ENCODE measurements around the gene MYLK.

DNA sequence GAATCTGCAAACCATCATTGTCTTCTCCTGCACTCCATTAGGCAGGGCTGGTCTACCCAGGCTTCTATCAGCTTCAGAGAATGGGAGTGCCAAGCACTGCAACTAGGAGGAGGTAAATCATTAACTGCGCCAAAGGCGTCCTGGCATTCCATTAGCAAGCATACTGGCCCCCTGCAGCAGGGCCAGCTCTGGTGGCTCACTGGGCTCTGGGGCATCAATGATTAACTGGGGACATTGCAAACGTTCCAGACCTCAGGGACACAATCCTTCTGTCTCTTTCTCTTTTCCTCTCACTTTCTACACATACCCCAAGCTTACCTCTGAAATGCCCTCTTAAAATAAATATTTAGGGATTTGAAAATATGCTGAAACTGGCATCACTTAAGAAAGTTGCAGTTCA, 129.0 kb downstream of the MYLK start:
- TF ChIP-seq, protein P1, sequence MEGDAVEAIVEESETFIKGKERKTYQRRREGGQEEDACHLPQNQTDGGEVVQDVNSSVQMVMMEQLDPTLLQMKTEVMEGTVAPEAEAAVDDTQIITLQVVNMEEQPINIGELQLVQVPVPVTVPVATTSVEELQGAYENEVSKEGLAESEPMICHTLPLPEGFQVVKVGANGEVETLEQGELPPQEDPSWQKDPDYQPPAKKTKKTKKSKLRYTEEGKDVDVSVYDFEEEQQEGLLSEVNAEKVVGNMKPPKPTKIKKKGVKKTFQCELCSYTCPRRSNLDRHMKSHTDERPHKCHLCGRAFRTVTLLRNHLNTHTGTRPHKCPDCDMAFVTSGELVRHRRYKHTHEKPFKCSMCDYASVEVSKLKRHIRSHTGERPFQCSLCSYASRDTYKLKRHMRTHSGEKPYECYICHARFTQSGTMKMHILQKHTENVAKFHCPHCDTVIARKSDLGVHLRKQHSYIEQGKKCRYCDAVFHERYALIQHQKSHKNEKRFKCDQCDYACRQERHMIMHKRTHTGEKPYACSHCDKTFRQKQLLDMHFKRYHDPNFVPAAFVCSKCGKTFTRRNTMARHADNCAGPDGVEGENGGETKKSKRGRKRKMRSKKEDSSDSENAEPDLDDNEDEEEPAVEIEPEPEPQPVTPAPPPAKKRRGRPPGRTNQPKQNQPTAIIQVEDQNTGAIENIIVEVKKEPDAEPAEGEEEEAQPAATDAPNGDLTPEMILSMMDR (IDR thresholded peaks at IDR 0.05; ENCODE audit: insufficient read depth, low read length), result no peak
- TF ChIP-seq POLR2AphosphoS5 (IDR thresholded peaks at IDR 0.05; ENCODE audit: low read depth) (no peak), GABPA (IDR thresholded peaks at IDR 0.05; ENCODE audit: low read depth) (no peak)
- TF ChIP-seq, protein P2, sequence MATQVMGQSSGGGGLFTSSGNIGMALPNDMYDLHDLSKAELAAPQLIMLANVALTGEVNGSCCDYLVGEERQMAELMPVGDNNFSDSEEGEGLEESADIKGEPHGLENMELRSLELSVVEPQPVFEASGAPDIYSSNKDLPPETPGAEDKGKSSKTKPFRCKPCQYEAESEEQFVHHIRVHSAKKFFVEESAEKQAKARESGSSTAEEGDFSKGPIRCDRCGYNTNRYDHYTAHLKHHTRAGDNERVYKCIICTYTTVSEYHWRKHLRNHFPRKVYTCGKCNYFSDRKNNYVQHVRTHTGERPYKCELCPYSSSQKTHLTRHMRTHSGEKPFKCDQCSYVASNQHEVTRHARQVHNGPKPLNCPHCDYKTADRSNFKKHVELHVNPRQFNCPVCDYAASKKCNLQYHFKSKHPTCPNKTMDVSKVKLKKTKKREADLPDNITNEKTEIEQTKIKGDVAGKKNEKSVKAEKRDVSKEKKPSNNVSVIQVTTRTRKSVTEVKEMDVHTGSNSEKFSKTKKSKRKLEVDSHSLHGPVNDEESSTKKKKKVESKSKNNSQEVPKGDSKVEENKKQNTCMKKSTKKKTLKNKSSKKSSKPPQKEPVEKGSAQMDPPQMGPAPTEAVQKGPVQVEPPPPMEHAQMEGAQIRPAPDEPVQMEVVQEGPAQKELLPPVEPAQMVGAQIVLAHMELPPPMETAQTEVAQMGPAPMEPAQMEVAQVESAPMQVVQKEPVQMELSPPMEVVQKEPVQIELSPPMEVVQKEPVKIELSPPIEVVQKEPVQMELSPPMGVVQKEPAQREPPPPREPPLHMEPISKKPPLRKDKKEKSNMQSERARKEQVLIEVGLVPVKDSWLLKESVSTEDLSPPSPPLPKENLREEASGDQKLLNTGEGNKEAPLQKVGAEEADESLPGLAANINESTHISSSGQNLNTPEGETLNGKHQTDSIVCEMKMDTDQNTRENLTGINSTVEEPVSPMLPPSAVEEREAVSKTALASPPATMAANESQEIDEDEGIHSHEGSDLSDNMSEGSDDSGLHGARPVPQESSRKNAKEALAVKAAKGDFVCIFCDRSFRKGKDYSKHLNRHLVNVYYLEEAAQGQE (IDR thresholded peaks at IDR 0.05; ENCODE audit: insufficient replicate concordance, low read depth), result no peak

All from HL-60 (cell line).